Large intestine (tissue), 3 donors: ENCODE data around the gene ZNF598. TPM values are rescaled to one million over a fixed set of nuclear protein-coding genes. Genes with fewer than 3 reads are reported as not detected.
A peak's percentile ranks its signal among the peaks of the same experiment; 100 is the strongest.

ENCODE experiments used
- DNase-seq, 2 donors: peaks; one replicate each; pipeline versions ENCODE4 v3.0.0 to v3.0.0-alpha.2; 2013
- H3K27ac ChIP-seq: one replicate; pipeline ENCODE4 v1.5.1; 2013; ENCODE audit warnings: low read length
- H3K27me3 ChIP-seq: 2 replicates; pipeline ENCODE4 v1.6.1; 2013; ENCODE audit warnings: low read length; ENCODE audit not compliant: control insufficient read depth, insufficient read depth
- H3K36me3 ChIP-seq: 2 replicates; pipeline ENCODE4 v1.6.1; 2013; ENCODE audit warnings: low read length; ENCODE audit not compliant: control insufficient read depth, insufficient read depth
- H3K4me1 ChIP-seq: one replicate; pipeline ENCODE4 v1.6.1; 2013; ENCODE audit warnings: low read length; ENCODE audit not compliant: control insufficient read depth, insufficient read depth
- H3K4me3 ChIP-seq: one replicate; pipeline ENCODE4 v1.5.1; 2013; ENCODE audit warnings: low read length
- H3K9me3 ChIP-seq: one replicate; pipeline ENCODE4 v1.6.1; 2013; ENCODE audit warnings: mild to moderate bottlenecking, low read depth, low read length, moderate library complexity; ENCODE audit not compliant: control insufficient read depth
- WGBS: methylation state at CpG from one replicate; pipeline ENCODE4 v1.1.5; 2013; ENCODE audit warnings: low lambda C conversion rate; ENCODE audit not compliant: insufficient coverage; 5-methylcytosine and 5-hydroxymethylcytosine counted together
- polyA plus RNA-seq: library from polyadenylated mRNA; unstranded; fragments of 120-200 nt; gene quantifications from one replicate; pipeline ENCODE4 v1.2.1, GENCODE V29; 2013

ZNF598 gene
- polyA plus RNA-seq, 1 donor: 28.9 TPM

DNA sequence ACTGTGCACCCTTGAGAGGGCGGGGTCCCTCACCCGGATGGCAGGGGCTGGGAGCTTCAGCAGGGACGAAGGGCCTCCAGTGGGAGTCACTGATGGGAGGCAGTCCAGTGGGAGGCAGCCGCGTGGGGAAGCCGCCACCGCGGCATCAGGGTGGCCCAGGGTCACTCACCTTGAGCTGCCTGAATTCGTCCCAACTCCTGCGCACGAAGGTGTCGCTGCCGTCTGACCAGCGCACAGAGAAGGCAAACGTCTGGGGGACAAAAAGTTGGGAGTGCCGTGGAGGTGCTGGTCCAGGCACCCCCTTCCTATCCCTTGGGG, 28.9 kb downstream of the ZNF598 start:
- peaks cover 56% of the 10 kb centered on the region for H3K4me1 ChIP-seq
- peaks cover 12% of the 10 kb centered on the region for H3K9me3 ChIP-seq
- H3K36me3 ChIP-seq: peaks cover 33% of the 10 kb centered on the region
- no peak overlapping the region for H3K27ac ChIP-seq
- no peak overlapping the region for H3K4me3 ChIP-seq
- no peak for DNase-seq
- no CpG with 5 or more reads among the region's 16 CpGs for WGBS
- H3K27me3 ChIP-seq: peaks cover 45% of the 10 kb centered on the region

DNA sequence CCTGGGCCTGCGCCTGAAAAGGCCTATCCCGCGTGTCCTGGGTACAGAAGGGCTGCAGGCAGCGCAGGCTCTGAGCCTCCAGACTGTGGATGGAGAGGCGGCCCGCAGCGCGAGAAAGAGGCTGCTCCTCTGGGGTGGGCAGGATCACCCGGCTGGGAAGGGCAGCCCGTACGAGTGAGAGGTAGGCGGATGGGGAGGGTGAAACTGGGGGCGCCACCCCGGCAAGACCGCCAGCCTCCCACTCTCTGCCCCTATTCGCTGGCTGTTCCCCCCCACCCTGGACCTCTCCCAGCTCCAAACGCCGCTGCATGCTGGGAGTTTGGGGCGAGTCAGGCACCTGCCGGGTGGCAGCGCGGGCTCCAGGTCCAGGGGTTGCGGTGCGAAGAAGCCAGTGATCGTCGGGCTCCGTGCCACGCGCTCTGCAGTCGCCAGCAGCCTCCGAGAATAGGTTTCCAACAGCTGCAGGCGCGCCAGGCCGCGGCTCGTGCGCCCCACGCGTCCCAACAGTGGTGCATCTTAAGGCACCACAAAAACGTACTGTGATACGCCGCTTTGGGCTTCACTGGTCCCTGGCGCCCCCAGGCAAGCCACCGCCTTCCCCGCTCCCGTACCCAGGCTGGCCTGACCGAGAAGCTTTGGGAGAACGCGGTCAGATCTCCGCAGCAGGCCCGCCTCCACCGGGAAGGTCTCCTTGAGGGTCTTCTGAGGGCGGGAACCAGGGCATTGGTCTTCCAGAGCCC, 29.4 kb downstream of the ZNF598 start:
- peaks cover 12% of the 10 kb centered on the region for H3K9me3 ChIP-seq
- peak overlapping the region; percentile 26 for H3K4me3 ChIP-seq
- no CpG with 5 or more reads among the region's 53 CpGs for WGBS
- no peak overlapping the region for H3K27ac ChIP-seq
- peak in 1 of 2 donors; percentile 48 for DNase-seq
- H3K36me3 ChIP-seq: peaks cover 33% of the 10 kb centered on the region
- H3K4me1 ChIP-seq: peaks cover 50% of the 10 kb centered on the region
- H3K27me3 ChIP-seq: peaks cover 45% of the 10 kb centered on the region

- peak overlapping the region; percentile 26 for H3K4me3 ChIP-seq
- H3K27ac ChIP-seq: peak overlapping the region; percentile 4
- DNase-seq: peak; percentile 85 to 91
- H3K4me1 ChIP-seq: peaks cover 46% of the 10 kb centered on the region
- WGBS: no CpG with 5 or more reads among the region's 70 CpGs
- H3K36me3 ChIP-seq: peaks cover 39% of the 10 kb centered on the region
- peaks cover 45% of the 10 kb centered on the region for H3K27me3 ChIP-seq
- peaks cover 12% of the 10 kb centered on the region for H3K9me3 ChIP-seq
These were observed 30.2 kb downstream of the ZNF598 start for GRCh38 chr16:1979271-1980029.

DNA sequence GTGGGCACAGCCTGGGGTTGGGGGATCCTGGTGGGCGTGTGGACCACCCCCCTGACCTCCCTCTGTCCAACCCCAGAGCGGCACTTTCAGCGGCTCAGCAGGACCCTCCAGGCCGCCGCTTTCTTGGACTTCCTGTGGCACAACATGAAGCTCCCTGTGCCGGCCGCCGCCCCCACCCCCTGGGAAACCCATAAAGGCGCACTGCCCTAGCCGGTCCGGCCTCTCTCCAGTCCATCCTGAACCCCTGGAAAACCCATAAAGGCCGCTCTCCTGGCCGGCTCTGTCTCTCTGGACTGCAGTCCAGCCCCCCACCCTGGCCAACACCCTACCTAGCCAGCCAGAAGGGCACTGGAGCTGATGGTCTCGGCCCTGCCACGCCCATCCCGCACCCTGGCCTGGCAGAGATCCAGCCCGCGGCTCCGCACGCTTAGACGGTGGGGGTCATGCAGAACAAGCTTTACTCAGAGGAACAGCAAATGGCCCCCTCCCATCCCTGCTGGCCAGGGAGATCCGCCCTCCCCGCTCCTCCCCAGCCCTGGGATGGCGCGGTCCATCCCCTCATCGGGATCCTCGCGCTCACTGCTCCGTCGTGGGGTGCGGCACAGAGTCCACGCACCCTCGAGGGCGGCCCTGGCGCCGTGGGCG, 31.0 kb downstream of the ZNF598 start:
- peaks cover 46% of the 10 kb centered on the region for H3K4me1 ChIP-seq
- H3K9me3 ChIP-seq: peaks cover 12% of the 10 kb centered on the region
- peaks cover 45% of the 10 kb centered on the region for H3K27me3 ChIP-seq
- H3K27ac ChIP-seq: no peak overlapping the region
- no peak for DNase-seq
- H3K36me3 ChIP-seq: peaks cover 43% of the 10 kb centered on the region
- no CpG with 5 or more reads among the region's 37 CpGs for WGBS
- H3K4me3 ChIP-seq: peak overlapping the region; percentile 21

- Histone ChIP-seq H3K4me3 (no peak overlapping the region), H3K27ac (no peak overlapping the region), H3K27me3 (peaks cover 41% of the 10 kb centered on the region), H3K36me3 (peaks cover 43% of the 10 kb centered on the region), H3K4me1 (peaks cover 46% of the 10 kb centered on the region), H3K9me3 (peaks cover 12% of the 10 kb centered on the region)
- WGBS: no CpG with 5 or more reads among the region's 18 CpGs
- DNase-seq: no peak
These were observed 31.7 kb downstream of the ZNF598 start for GRCh38 chr16:1977875-1978268.

DNA sequence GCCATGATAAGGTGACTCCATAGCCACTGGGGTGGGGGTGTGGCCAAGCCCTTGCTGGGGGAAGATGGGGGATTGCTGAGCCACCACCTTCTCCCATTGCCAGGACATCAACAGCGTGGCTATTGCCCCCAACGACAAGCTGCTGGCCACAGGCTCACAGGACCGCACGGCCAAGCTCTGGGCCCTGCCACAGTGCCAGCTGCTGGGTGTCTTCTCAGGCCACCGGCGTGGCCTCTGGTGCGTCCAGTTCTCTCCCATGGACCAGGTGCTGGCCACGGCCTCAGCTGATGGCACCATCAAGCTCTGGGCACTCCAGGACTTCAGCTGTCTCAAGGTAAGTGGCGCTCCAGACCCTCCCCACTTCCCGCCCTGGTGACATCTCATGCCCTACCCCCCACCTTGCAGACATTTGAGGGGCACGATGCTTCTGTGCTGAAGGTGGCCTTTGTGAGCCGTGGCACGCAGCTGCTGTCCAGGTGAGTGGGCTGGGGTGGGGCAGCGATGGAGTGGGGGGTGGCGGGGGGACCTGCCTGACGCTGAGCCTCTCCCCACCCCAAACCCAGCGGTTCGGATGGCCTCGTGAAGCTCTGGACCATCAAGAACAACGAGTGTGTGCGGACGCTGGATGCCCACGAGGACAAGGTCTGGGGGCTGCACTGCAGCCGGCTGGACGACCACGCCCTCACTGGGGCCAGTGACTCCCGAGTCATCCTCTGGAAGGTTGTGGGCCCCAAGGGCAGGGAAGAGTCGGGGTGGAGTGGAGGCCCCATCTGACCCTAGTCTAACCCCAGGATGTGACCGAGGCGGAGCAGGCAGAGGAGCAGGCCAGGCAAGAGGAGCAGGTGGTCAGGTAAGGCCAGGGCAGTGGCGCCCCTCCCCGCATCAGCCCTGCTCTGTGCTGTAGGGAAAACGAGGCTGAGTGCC, 32.4 kb downstream of the ZNF598 start:
- peaks cover 43% of the 10 kb centered on the region for H3K36me3 ChIP-seq
- DNase-seq: no peak

DNA sequence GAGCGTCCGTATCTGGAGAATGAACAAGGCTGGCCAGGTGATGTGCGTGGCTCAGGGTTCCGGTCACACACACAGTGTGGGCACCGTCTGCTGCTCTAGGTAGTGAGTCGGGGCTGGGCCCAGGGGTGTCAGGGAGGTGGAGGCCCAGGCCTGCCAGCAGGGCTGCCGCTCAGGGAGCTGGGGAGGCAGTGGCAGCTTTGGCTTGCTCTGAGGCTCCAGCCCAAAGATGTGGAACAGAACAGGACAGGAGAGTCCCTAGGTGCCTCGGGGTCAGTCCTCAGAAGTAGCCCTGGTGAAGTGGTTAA, 33.5 kb downstream of the ZNF598 start:
- no peak overlapping the region for H3K4me3 ChIP-seq
- H3K36me3 ChIP-seq: peaks cover 43% of the 10 kb centered on the region
- H3K9me3 ChIP-seq: peaks cover 12% of the 10 kb centered on the region
- H3K27me3 ChIP-seq: peaks cover 24% of the 10 kb centered on the region
- no peak for DNase-seq
- WGBS: no CpG with 5 or more reads among the region's 8 CpGs
- H3K4me1 ChIP-seq: peaks cover 34% of the 10 kb centered on the region
- H3K27ac ChIP-seq: no peak overlapping the region

More for the DNA sequence above, 32.4 kb downstream of the ZNF598 start:
- Histone ChIP-seq H3K27ac (no peak overlapping the region), H3K27me3 (peaks cover 34% of the 10 kb centered on the region), H3K9me3 (peaks cover 12% of the 10 kb centered on the region), H3K4me3 (no peak overlapping the region), H3K4me1 (peaks cover 44% of the 10 kb centered on the region)
- WGBS: no CpG with 5 or more reads among the region's 33 CpGs

DNA sequence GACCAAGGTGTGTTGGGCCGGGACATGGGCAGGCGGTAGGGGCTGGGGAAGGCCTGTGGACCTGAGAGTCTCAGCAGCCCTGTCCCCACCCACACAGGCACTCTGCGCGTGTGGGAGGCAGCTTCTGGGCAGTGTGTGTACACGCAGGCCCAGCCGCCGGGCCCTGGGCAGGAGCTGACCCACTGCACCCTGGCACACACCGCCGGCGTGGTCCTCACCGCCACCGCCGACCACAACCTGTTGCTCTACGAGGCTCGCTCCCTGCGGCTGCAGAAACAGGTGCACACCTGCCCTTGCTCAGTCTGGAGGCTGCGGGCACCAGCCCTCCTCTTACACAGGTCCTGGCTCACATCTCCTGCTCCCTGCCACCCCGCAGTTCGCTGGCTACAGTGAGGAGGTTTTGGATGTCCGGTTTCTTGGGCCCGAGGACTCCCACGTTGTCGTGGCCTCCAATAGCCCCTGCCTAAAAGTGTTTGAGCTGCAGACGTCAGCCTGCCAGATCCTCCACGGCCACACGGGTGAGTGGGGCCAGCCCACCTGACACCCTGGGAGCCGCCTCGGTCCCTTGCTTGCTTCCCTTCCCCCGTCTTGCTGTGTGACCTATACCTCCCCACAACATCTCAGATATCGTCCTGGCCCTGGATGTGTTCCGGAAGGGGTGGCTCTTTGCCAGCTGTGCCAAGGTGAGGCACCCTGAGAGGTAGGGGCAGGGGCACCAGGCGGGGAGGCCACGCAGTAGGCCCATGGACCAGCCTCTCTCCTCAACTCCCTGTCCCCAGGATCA, 34.0 kb downstream of the ZNF598 start:
- Histone ChIP-seq H3K4me1 (peaks cover 32% of the 10 kb centered on the region), H3K27me3 (peaks cover 19% of the 10 kb centered on the region)

DNA sequence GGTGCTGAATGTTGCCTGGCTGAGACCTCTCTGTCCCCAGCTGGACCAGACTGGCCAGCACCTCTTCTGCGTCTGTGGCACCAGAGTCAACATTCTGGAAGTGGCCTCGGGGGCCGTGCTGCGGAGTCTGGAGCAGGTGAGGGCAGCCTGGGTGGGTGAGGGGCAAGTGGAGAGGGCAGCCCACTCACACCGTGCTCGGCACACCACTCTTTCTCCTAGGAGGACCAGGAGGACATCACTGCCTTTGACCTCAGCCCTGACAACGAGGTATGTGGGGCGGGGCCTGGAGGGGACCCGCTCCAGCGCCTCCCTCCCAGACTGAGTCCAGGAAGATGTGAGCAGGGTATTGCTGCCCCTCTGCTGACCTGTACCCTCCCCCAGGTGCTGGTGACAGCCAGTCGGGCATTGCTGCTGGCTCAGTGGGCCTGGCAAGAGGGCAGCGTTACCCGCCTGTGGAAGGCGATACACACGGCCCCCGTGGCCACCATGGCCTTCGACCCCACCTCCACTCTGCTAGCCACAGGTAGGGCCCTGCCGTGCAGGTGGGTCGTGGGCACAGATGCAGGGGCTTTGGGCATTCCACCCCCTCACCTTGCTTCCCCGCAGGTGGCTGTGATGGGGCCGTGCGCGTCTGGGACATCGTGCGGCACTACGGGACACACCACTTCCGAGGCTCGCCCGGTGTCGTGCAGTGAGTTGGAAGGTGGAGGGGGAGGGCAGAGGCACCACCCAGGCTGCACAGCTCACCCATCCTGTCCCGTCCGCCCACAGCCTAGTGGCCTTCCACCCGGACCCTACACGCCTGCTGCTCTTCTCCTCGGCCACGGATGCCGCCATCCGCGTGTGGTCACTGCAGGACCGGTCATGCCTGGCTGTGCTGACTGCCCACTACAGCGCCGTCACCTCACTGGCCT, 35.2 kb downstream of the ZNF598 start:
- no CpG with 5 or more reads among the region's 42 CpGs for WGBS
- Histone ChIP-seq H3K9me3 (peaks cover 4% of the 10 kb centered on the region), H3K27me3 (peaks cover 6% of the 10 kb centered on the region), H3K4me1 (peaks cover 20% of the 10 kb centered on the region), H3K27ac (no peak overlapping the region), H3K36me3 (peaks cover 43% of the 10 kb centered on the region), H3K4me3 (no peak overlapping the region)
- no peak for DNase-seq

More for the DNA sequence above, 34.0 kb downstream of the ZNF598 start:
- Histone ChIP-seq H3K27ac (no peak overlapping the region), H3K36me3 (peaks cover 43% of the 10 kb centered on the region), H3K4me3 (no peak overlapping the region), H3K9me3 (peaks cover 9% of the 10 kb centered on the region)
- no peak for DNase-seq
- WGBS: 100% methylated on average over 1 of the region's 33 CpGs
